Activated CD8-positive, alpha-beta memory T cell treated with anti-CD3 and anti-CD28 coated beads for 48 hours (primary cell): Measurements from ENCODE around the gene CLDN19.
"Not testable (repeated sequence)": the region's sequence is repeated elsewhere in the genome, so short reads cannot be mapped to it uniquely, and the experiment has no call there.

Experiments
- DNase-seq, 3 experiments: peaks; one replicate each; pipeline ENCODE4 v3.0.0-alpha.2; 2020; ENCODE audit warnings: low read depth in 2 of 3, low spot score in 2 of 3

CLDN19 gene

GRCh38 chr1:42761567-42761966 is 21.5 kb upstream of the CLDN19 start:
- no peak for DNase-seq

DNA sequence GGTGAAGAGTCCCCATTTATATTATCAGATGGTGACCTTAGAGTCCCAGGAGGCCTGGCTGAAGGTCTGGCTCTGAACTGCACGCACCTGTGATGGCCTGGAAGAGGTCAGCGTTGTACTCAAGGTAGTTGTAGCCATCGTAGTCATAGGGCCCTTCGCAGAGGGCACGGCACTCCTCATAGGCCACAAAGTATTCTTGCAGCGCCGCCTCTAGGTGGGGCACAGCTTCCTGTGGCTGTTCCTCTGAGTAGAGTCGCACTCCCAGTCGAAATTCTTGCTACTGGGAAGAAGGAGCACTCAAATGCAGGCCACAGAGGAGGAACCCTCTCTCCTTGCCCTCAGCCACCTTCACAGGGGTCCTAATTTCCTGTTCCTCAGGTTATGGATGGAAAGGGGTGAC is 19.1 kb upstream of the CLDN19 start:
- no peak for DNase-seq

DNA sequence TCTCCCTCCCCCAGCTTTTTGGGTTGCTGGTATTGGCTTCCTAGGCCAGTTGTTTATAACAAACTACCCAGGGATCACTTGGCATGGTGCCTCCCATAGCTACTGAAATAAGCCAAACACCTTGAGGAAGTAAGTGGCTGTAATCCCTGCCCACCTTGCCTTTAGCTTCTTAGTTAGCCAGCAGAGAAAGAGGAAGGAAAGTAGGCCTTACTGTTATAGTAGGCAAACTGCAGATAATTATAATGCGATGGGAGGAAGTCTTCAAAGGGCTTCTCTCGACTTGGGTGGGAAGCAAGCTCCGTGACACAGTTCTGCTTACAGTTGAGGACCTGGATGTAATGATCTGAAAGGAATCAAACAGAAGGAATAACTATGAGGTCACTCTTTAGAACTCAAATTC is 18.6 kb upstream of the CLDN19 start:
- DNase-seq = no peak

GRCh38 chr1:42757892-42758275 is 17.8 kb upstream of the CLDN19 start:
- no peak for DNase-seq

GRCh38 chr1:42756956-42757891 is 17.2 kb upstream of the CLDN19 start:
- no peak for DNase-seq

- DNase-seq = no peak
Measured at GRCh38 chr1:42753070-42753469, 13.0 kb upstream of the CLDN19 start.

- DNase-seq = no peak
Measured at GRCh38 chr1:42752284-42752683, 12.2 kb upstream of the CLDN19 start.

DNA sequence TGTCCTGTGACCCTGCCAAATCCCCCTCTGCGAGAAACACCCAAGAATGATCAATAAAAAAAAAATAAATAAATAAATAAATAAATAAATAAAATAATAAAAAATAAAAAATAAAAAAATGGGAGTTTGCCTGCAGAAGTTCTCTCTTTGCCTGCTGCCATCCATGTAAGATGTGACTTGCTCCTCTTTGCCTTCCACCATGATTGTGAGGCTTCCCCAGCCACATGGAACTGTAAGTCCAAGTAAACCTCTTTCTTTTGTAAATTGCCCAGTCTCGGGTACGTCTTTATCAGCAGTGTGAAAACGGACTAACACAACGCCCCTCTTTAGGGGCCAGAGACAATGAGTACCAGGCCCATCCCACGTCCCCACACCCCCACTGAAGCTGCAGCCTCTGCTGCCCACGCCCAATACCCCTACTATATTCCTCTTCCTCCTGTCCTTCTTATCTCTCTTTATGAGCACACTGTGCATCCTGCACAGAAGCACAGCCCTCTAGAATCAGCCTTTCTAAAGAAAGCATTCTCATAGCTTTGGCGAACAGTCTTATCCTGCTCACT is 11.6 kb upstream of the CLDN19 start:
- not testable (repeated sequence) for DNase-seq

- DNase-seq = no peak
Measured at GRCh38 chr1:42750041-42750440, 10.0 kb upstream of the CLDN19 start.

- DNase-seq = no peak
Measured at GRCh38 chr1:42748461-42749410, 8.7 kb upstream of the CLDN19 start.

DNA sequence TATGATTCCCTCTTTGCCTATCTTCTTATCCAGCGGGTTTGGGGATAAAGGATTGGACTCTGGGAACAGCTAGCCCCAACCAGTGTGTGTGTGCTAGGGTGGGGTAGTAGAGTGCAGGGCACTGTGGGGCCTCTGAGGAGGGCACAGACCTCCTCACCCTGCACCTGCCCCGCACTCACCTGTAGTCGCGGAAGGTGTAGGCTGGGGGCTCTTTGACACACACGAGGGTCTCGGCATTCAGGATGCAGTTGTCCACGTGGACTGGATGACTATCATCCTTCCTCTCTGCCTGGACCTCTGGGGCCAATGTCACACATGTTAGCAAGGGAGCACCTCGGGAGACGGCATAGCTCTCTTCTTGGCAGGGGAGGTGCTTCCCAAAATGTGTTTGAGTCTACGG is 8.0 kb upstream of the CLDN19 start:
- no peak for DNase-seq

DNA sequence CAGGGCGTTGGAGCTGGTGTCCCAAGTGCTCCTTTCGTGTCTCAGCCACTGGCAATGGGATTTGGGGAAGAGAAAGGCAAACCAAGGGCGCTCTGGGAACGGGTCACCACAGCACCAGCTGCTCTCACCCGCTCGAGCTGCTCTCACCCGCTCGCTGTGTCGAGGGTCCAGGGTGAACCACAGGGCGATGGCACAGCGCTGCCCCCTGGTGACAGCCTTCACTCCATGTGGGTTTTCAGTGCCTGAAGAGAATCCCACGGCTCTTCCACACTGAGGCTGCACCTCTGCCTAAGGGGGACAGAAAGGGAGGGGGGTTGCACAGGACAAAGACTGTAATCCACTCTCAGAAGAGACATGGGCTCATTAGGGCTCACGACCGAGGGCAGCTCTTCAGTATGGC is 7.1 kb upstream of the CLDN19 start:
- no peak for DNase-seq

- DNase-seq = no peak
Measured at GRCh38 chr1:42746436-42747105, 6.5 kb upstream of the CLDN19 start.

- no peak for DNase-seq
Measured at GRCh38 chr1:42745851-42746250, 5.8 kb upstream of the CLDN19 start.

- DNase-seq = no peak
Measured at GRCh38 chr1:42744148-42744413, 4.0 kb upstream of the CLDN19 start.

- DNase-seq = no peak
Measured at GRCh38 chr1:42743317-42744147, 3.5 kb upstream of the CLDN19 start.

DNA sequence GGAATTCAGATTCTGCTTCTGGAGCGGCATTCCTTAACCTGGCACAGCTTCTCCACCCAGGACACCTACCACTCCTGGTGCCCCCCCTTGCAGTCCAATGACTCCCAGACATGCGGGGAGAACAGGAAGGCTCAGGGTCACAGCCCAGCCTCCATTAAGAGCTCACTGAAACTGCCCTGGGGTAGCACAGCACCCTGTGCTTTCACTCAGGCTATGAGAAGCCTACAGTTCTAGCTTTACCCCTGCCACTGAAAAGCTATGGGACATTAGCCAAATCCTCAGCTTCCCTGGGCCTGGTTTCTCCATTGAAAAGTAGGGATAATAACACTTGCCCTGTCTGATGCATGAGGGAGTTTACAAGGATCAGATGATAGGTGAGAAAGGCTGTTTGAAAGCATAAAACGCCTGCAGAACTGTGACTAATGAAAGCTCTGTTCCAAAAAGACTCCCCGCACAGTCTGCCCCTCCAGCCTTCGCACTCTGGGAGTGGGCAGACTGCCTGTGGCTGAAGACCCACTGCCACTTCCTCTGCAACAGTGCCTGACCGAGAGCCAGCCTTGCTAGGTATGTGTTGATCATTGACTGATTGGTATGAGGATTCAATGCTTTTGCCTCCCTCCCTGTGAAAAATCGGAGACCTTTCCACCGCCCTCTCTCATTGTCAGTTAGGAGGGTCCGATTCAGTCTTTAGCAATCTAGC is 2.7 kb upstream of the CLDN19 start:
- no peak for DNase-seq

DNA sequence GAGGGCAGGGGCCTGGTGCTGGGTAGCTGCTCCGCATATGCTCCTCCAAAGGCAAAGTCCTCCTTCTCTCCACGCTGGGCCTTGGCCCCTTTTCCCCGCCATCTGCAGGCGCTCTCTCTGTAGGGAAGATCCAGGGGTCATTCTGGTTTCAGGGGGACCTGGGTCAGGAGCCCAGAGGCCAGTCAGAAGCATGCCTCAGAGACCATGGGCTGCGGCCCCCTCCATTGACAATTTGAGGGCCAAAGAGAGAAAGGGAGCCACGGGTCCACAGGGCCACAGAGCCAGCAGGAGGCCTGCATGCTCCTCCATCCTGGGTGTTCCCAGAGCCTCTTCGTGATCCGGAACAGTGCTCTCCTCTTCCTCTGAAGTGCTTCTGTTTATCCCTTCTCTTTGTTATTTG is 2.1 kb upstream of the CLDN19 start:
- DNase-seq = no peak

GRCh38 chr1:42741706-42742105 is 1.7 kb upstream of the CLDN19 start:
- no peak for DNase-seq
